ENCODE data around the gene GLMN. TPM values are rescaled to one million over a fixed set of nuclear protein-coding genes. Genes with fewer than 3 reads are reported as not detected.

Gene GLMN
- total and polyA plus RNA-seq, 2 of the 13 experiments (the other 11 are each of a cell fraction or from before 2014, with no cell fraction given): 5.9 to 18.4 TPM

DNA sequence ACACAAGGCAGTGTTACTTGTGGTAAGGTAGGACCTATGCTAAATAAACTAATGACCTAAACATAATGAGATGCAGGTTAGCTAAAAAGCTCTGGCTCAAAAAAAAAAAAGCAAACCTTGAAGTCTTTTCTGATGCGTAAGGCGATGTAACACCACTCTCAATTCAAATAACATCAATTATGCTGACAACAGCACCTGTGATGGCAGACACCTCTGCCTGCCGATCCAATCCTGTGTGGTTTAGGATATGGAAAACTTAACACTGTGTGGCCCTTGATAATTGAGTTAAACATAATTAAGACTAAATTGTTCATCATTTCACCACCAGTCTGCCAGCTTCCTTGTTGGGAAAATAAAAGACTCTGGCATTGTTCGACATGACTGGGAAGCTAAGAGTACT is 9.2 kb upstream of the GLMN start:
- CTCF ChIA-PET (ENCODE audit: low intra/inter-chr PET ratio, low total read pairs): no interaction called here
- BruUV-seq (replicated peaks): no TSS peak
- no peaks in the 10 kb centered on the region for H3K27me3 ChIP-seq (ENCODE audit: control insufficient read depth in 1 of 2, insufficient read depth in 2 of 2, low read length in 2 of 2)
- TF ChIP-seq FOSL1 (CRISPR knock-in tag; IDR thresholded peaks at IDR 0.05; ENCODE audit: borderline replicate concordance): no peak
- TF ChIP-seq ZNF282 (IDR thresholded peaks at IDR 0.05; ENCODE audit: partially characterized antibody): no peak
- TF ChIP-seq, protein P1, sequence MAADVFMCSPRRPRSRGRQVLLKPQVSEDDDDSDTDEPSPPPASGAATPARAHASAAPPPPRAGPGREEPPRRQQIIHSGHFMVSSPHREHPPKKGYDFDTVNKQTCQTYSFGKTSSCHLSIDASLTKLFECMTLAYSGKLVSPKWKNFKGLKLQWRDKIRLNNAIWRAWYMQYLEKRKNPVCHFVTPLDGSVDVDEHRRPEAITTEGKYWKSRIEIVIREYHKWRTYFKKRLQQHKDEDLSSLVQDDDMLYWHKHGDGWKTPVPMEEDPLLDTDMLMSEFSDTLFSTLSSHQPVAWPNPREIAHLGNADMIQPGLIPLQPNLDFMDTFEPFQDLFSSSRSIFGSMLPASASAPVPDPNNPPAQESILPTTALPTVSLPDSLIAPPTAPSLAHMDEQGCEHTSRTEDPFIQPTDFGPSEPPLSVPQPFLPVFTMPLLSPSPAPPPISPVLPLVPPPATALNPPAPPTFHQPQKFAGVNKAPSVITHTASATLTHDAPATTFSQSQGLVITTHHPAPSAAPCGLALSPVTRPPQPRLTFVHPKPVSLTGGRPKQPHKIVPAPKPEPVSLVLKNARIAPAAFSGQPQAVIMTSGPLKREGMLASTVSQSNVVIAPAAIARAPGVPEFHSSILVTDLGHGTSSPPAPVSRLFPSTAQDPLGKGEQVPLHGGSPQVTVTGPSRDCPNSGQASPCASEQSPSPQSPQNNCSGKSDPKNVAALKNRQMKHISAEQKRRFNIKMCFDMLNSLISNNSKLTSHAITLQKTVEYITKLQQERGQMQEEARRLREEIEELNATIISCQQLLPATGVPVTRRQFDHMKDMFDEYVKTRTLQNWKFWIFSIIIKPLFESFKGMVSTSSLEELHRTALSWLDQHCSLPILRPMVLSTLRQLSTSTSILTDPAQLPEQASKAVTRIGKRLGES (CRISPR knock-in tag; IDR thresholded peaks at IDR 0.05; ENCODE audit: borderline replicate concordance): no peak
- TF ChIP-seq MAFK (conservative IDR thresholded peaks at IDR 0.05 in 1 of 2, IDR thresholded peaks at IDR 0.05 in 1 of 2; ENCODE audit: low read length in 2 of 2): peak; percentile 56 to 62; a peak in 3 of 4 replicates
- TF ChIP-seq, protein P2, sequence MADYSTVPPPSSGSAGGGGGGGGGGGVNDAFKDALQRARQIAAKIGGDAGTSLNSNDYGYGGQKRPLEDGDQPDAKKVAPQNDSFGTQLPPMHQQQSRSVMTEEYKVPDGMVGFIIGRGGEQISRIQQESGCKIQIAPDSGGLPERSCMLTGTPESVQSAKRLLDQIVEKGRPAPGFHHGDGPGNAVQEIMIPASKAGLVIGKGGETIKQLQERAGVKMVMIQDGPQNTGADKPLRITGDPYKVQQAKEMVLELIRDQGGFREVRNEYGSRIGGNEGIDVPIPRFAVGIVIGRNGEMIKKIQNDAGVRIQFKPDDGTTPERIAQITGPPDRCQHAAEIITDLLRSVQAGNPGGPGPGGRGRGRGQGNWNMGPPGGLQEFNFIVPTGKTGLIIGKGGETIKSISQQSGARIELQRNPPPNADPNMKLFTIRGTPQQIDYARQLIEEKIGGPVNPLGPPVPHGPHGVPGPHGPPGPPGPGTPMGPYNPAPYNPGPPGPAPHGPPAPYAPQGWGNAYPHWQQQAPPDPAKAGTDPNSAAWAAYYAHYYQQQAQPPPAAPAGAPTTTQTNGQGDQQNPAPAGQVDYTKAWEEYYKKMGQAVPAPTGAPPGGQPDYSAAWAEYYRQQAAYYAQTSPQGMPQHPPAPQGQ (CRISPR knock-in tag; IDR thresholded peaks at IDR 0.05; ENCODE audit: borderline replicate concordance): no peak
- peak; percentile 34; the same call in 1 of the 2 replicates for TF ChIP-seq MAFF (IDR thresholded peaks at IDR 0.05; ENCODE audit: low read depth, low read length)
- no peak for TF ChIP-seq PPARG (CRISPR knock-in tag; conservative IDR thresholded peaks at IDR 0.05)
- TF ChIP-seq KLF16 (CRISPR knock-in tag; IDR thresholded peaks at IDR 0.05): no peak
- TF ChIP-seq ZNF780A (CRISPR knock-in tag; IDR thresholded peaks at IDR 0.05): no peak
- H4K20me1 ChIP-seq (ENCODE audit: insufficient read depth, low read length): no peaks in the 10 kb centered on the region
- WGBS (ENCODE audit: low lambda C conversion rate): 95% methylated on average over 4 of the region's 4 CpGs
- intact Hi-C loops (cut with micrococcal nuclease; ENCODE audit: unreplicated experiment) (no loop called here), in situ Hi-C loops (cut with HindIII; ENCODE audit: extremely low pct_ligation_motif_present, low pct_unique_long_range_greater_than_20kb) (no loop called here)
- DNase-seq (ENCODE audit: low spot score): no peak
- no peak for ATAC-seq
- no peak overlapping the region for H3K9ac ChIP-seq (ENCODE audit: insufficient read depth, low read depth, low read length)
- no peaks in the 10 kb centered on the region for H3K79me2 ChIP-seq (ENCODE audit: insufficient read depth, low read length)
- H3K4me3 ChIP-seq (replicated peaks in 1 of 3; ENCODE audit: insufficient read depth in 1 of 3, low read depth in 2 of 3, low read length in 3 of 3): no peak overlapping the region
- peaks cover 3 to 28% of the 10 kb centered on the region in 2 experiments for H3K36me3 ChIP-seq (replicated peaks in 1 of 2; ENCODE audit: control insufficient read depth in 1 of 2, insufficient read depth in 2 of 2, low read length in 2 of 2)
- no peaks in the 10 kb centered on the region for H3K4me1 ChIP-seq (ENCODE audit: insufficient read depth, low read length)
- no peak for FAIRE-seq
- H3K27ac ChIP-seq (ENCODE audit: extremely low read length, insufficient read depth, low read length): no peak overlapping the region
- POLR2A ChIA-PET: no interaction called here
- H3K9me3 ChIP-seq (ENCODE audit: low read length): no peaks in the 10 kb centered on the region
- H2AFZ ChIP-seq (ENCODE audit: low read length): no peak overlapping the region
- H3K4me2 ChIP-seq (ENCODE audit: low read depth, low read length): no peak overlapping the region
